ENCODE measurements around the gene MYOF. TPM values are rescaled to one million over a fixed set of nuclear protein-coding genes. Genes with fewer than 3 reads are reported as not detected.

Gene MYOF
- total and polyA plus RNA-seq, 2 donors (not counting 1 experiment from before 2014, with no cell fraction given) = 298 to 314 TPM

DNA sequence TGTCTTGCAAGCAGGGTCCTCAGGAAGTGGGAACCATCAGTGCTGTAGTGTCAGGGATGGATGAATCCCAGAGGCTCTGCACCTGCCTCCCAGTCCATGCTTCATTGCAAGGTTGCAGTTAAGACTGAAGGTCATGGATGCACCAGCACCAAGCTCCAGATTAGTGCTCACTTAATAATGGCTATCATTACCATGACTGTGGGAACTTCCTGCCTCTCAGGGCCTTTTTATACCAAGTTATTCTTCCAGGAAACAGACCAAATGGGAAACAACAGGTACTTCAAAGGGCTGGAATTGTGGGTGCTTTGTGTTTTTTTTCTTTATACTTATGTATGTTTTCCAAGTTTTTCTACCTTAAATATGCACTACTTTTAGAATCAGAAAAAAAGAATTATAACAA, 210.8 kb downstream of the MYOF start:
- no peak for DNase-seq (ENCODE audit: low read depth in 2 of 2)
- Histone ChIP-seq H3K9ac (ENCODE audit: insufficient read depth, low read length) (no peak overlapping the region), H3K9me3 (ENCODE audit: control insufficient read depth, insufficient read depth, low read depth, low read length) (no peaks in the 10 kb centered on the region), H3K36me3 (ENCODE audit: control insufficient read depth, insufficient read depth, low read length) (no peaks in the 10 kb centered on the region), H3K27ac (ENCODE audit: insufficient read depth, low read length) (no peak overlapping the region), H4K20me1 (ENCODE audit: control insufficient read depth, extremely low read depth, insufficient read depth, low read length) (no peaks in the 10 kb centered on the region), H3K79me2 (ENCODE audit: control insufficient read depth, insufficient read depth, low read length) (no peaks in the 10 kb centered on the region), H2AFZ (ENCODE audit: low read length) (no peak overlapping the region), H3K4me2 (ENCODE audit: extremely low read depth, insufficient read depth, low read length) (no peak overlapping the region), H3K4me1 (ENCODE audit: control insufficient read depth, extremely low read depth, insufficient read depth, low read length) (no peaks in the 10 kb centered on the region), H3K27me3 (ENCODE audit: control insufficient read depth, insufficient read depth, low read length) (no peaks in the 10 kb centered on the region), H3K4me3 (replicated peaks in 1 of 4; ENCODE audit: control extremely low read depth in 1 of 4, insufficient read depth in 1 of 4, low read depth in 3 of 4, low read length in 4 of 4) (no peak overlapping the region)
- TF ChIP-seq EZH2 (IDR thresholded peaks at IDR 0.05; ENCODE audit: low read length, missing control alignments) = no peak
- TF ChIP-seq, protein P1, sequence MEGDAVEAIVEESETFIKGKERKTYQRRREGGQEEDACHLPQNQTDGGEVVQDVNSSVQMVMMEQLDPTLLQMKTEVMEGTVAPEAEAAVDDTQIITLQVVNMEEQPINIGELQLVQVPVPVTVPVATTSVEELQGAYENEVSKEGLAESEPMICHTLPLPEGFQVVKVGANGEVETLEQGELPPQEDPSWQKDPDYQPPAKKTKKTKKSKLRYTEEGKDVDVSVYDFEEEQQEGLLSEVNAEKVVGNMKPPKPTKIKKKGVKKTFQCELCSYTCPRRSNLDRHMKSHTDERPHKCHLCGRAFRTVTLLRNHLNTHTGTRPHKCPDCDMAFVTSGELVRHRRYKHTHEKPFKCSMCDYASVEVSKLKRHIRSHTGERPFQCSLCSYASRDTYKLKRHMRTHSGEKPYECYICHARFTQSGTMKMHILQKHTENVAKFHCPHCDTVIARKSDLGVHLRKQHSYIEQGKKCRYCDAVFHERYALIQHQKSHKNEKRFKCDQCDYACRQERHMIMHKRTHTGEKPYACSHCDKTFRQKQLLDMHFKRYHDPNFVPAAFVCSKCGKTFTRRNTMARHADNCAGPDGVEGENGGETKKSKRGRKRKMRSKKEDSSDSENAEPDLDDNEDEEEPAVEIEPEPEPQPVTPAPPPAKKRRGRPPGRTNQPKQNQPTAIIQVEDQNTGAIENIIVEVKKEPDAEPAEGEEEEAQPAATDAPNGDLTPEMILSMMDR (conservative IDR thresholded peaks at IDR 0.05 in 1 of 2, IDR thresholded peaks at IDR 0.05 in 1 of 2; ENCODE audit: low read depth in 1 of 2, low read length in 2 of 2) = no peak

DNA sequence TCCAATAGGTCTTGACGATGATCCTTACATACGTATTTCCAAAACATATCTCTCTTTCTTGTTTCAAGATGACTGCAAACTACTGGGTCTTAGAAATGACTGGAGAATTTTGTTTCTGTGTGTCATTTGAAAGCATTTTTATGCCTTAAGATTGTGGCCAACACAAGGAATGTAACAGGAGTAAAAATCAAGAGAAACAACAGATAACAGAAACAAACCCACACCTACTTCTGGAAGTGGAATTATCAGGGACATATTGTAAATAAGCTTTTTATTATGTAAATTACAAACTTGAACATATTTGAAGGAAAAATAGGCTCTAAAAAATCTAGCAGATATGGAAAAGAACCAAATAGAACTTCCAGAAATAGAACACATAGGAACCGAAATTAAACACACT, 212.9 kb downstream of the MYOF start:
- DNase-seq (ENCODE audit: low read depth in 2 of 2) = no peak
- Histone ChIP-seq H3K4me2 (ENCODE audit: extremely low read depth, insufficient read depth, low read length) (no peak overlapping the region), H3K4me1 (ENCODE audit: control insufficient read depth, extremely low read depth, insufficient read depth, low read length) (no peaks in the 10 kb centered on the region), H3K36me3 (ENCODE audit: control insufficient read depth, insufficient read depth, low read length) (no peaks in the 10 kb centered on the region), H3K9ac (ENCODE audit: insufficient read depth, low read length) (no peak overlapping the region), H2AFZ (ENCODE audit: low read length) (no peak overlapping the region), H3K9me3 (ENCODE audit: control insufficient read depth, insufficient read depth, low read depth, low read length) (no peaks in the 10 kb centered on the region), H4K20me1 (ENCODE audit: control insufficient read depth, extremely low read depth, insufficient read depth, low read length) (no peaks in the 10 kb centered on the region), H3K79me2 (ENCODE audit: control insufficient read depth, insufficient read depth, low read length) (no peaks in the 10 kb centered on the region), H3K27me3 (ENCODE audit: control insufficient read depth, insufficient read depth, low read length) (no peaks in the 10 kb centered on the region), H3K4me3 (replicated peaks in 1 of 4; ENCODE audit: control extremely low read depth in 1 of 4, insufficient read depth in 1 of 4, low read depth in 3 of 4, low read length in 4 of 4) (no peak overlapping the region), H3K27ac (ENCODE audit: insufficient read depth, low read length) (no peak overlapping the region)
- no peak for TF ChIP-seq EZH2 (IDR thresholded peaks at IDR 0.05; ENCODE audit: low read length, missing control alignments)

DNA sequence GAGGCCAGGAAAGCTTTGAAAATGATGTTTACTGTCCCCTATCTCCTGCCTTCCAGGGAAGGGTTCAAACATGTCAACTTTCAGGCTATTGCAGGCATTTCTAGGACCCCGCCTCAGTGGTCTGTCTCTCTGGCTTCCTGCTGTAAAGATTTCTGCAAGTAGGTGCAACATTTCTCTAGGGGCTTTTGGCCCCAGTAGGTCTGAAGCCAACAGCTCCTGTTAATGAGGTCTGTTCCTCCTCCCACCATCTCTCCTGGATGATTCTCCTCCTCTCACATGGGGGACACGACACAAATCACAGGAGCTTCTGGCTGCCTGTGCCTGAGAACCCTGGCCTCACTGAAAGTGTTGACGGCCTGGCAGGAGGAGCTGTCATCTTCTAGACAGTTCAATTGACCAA, 214.1 kb downstream of the MYOF start:
- Histone ChIP-seq H3K9ac (ENCODE audit: insufficient read depth, low read length) (no peak overlapping the region), H2AFZ (ENCODE audit: low read length) (no peak overlapping the region), H3K9me3 (ENCODE audit: control insufficient read depth, insufficient read depth, low read depth, low read length) (no peaks in the 10 kb centered on the region), H3K27ac (ENCODE audit: insufficient read depth, low read length) (no peak overlapping the region), H3K4me2 (ENCODE audit: extremely low read depth, insufficient read depth, low read length) (no peak overlapping the region), H3K27me3 (ENCODE audit: control insufficient read depth, insufficient read depth, low read length) (no peaks in the 10 kb centered on the region), H4K20me1 (ENCODE audit: control insufficient read depth, extremely low read depth, insufficient read depth, low read length) (no peaks in the 10 kb centered on the region), H3K79me2 (ENCODE audit: control insufficient read depth, insufficient read depth, low read length) (no peaks in the 10 kb centered on the region), H3K36me3 (ENCODE audit: control insufficient read depth, insufficient read depth, low read length) (no peaks in the 10 kb centered on the region), H3K4me1 (ENCODE audit: control insufficient read depth, extremely low read depth, insufficient read depth, low read length) (no peaks in the 10 kb centered on the region), H3K4me3 (replicated peaks in 1 of 4; ENCODE audit: control extremely low read depth in 1 of 4, insufficient read depth in 1 of 4, low read depth in 3 of 4, low read length in 4 of 4) (no peak overlapping the region)
- no peak for TF ChIP-seq EZH2 (IDR thresholded peaks at IDR 0.05; ENCODE audit: low read length, missing control alignments)
- TF ChIP-seq, protein P1 (conservative IDR thresholded peaks at IDR 0.05 in 1 of 2, IDR thresholded peaks at IDR 0.05 in 1 of 2; ENCODE audit: low read depth in 1 of 2, low read length in 2 of 2) = no peak
- DNase-seq (ENCODE audit: low read depth in 2 of 2) = no peak
